K562 (cell line): ENCODE data around the gene PKD1. TPM values are rescaled to one million over a fixed set of nuclear protein-coding genes. Genes with fewer than 3 reads are reported as not detected.
A peak's percentile ranks its signal among the peaks of the same experiment; 100 is the strongest.
"Not testable (repeated sequence)": the region's sequence is repeated elsewhere in the genome, so short reads cannot be mapped to it uniquely, and the experiment has no call there.

Experiments used
- ATAC-seq: fragments of 200-7000 bp; cut with Tn5 transposase; 3 replicates; pipeline ENCODE4 v1.9.1; 2020; ENCODE audit warnings: moderate library complexity
- BruUV-seq: library from RNA; stranded (reverse); fragments of 400-500 nt; replicated peaks from 2 replicates; lab custom pipeline; 2021; lab: Mats Ljungman, UMichigan
- CTCF ChIA-PET: fragments of 300-600 bp; formaldehyde crosslinking; extraction: SDS; loops from one replicate; lab custom pipeline; 2021; ENCODE audit warnings: low intra/inter-chr PET ratio; lab: Yijun Ruan, JAX
- POLR2A ChIA-PET: fragments of 300-600, 350-650 bp; sonication (Branson Sonifier 250); formaldehyde crosslinking; extraction: SDS; loops from one replicate; lab custom pipeline; 2021; ENCODE audit warnings: antibody characterized with exemption, inconsistent platforms; lab: Yijun Ruan, JAX
- DNase-seq, 4 experiments: peaks; one replicate each; pipeline versions ENCODE4 v3.0.0 to v3.0.0-alpha.2; 2011 to 2018; ENCODE audit warnings: low spot score in 3 of 4, mixed read lengths in 3 of 4; ENCODE audit errors: extremely low read depth in 1 of 4
- FAIRE-seq: peaks from 2 replicates; lab custom pipeline; 2011; peaks lifted over from hg19 to GRCh38; lab: Jason Lieb, UNC
- H2AFZ ChIP-seq: 2 replicates; pipeline ENCODE4 v1.6.0; 2011; ENCODE audit warnings: low read depth, low read length, control low read depth, inconsistent platforms
- H3K27ac ChIP-seq: fragments of 200-600 bp; 3 replicates; pipeline ENCODE4 v1.8.0; 2011; ENCODE audit warnings: low read depth, mild to moderate bottlenecking, control low read depth, inconsistent platforms, low read length, moderate library complexity, mixed read lengths; ENCODE audit errors: extremely low read depth
- H3K27me3 ChIP-seq, 2 experiments: fragments of 300-600 bp in 1 of 2; 2 replicates in 1 of 2; 3 replicates in 1 of 2; pipeline versions ENCODE4 v1.6.0 to v1.8.0; 2011; ENCODE audit warnings: inconsistent platforms in 2 of 2, low read length in 2 of 2, mild to moderate bottlenecking in 1 of 2, mixed read lengths in 1 of 2, moderate library complexity in 1 of 2; ENCODE audit not compliant: control insufficient read depth in 2 of 2, insufficient read depth in 2 of 2
- H3K36me3 ChIP-seq: fragments of 300-600 bp; 3 replicates; pipeline ENCODE4 v1.8.0; 2011; ENCODE audit warnings: mild to moderate bottlenecking, low read length, inconsistent platforms; ENCODE audit not compliant: control insufficient read depth, insufficient read depth
- H3K4me1 ChIP-seq, 2 experiments: fragments of 200-600 bp in 1 of 2; replicated peaks in 1 of 2; 2 replicates in 1 of 2; 3 replicates in 1 of 2; pipeline versions ENCODE4 v1.5.1 to v1.8.0; 2011; ENCODE audit warnings: inconsistent platforms in 2 of 2, low read length in 2 of 2, mild to moderate bottlenecking in 1 of 2, mixed read lengths in 1 of 2, moderate library complexity in 1 of 2; ENCODE audit not compliant: control insufficient read depth in 2 of 2, insufficient read depth in 2 of 2
- H3K4me2 ChIP-seq: 2 replicates; pipeline ENCODE4 v1.6.1; 2011; ENCODE audit warnings: low read length, control low read depth, inconsistent platforms, mixed read lengths; ENCODE audit not compliant: insufficient read depth
- H3K4me3 ChIP-seq: fragments of 200-600 bp; sonication (generic), shearing (Covaris generic); 2 replicates; pipeline ENCODE4 v1.5.1; 2016; ENCODE audit warnings: control low read depth, inconsistent platforms
- H3K79me2 ChIP-seq: fragments of 200-600 bp; 3 replicates; pipeline ENCODE4 v1.8.0; 2011; ENCODE audit warnings: low read length, inconsistent platforms; ENCODE audit not compliant: control insufficient read depth, insufficient read depth
- H3K9ac ChIP-seq, 2 experiments: 2 replicates each; pipeline versions ENCODE4 v1.6.0 to v1.6.1; 2011; ENCODE audit warnings: low read depth in 2 of 2, low read length in 2 of 2, control low read depth in 1 of 2, inconsistent platforms in 1 of 2, mild to moderate bottlenecking in 1 of 2, mixed read lengths in 1 of 2; ENCODE audit not compliant: insufficient read depth in 1 of 2
- H3K9me1 ChIP-seq: one replicate; pipeline ENCODE4 v1.6.0; 2011; ENCODE audit warnings: inconsistent platforms, mild to moderate bottlenecking, low read length, moderate library complexity; ENCODE audit not compliant: control insufficient read depth, insufficient read depth
- H3K9me3 ChIP-seq: replicated peaks from 2 replicates; pipeline ENCODE4 v1.5.1; 2011; ENCODE audit warnings: low read depth, low read length, inconsistent platforms; ENCODE audit not compliant: control insufficient read depth, insufficient read depth
- H4K20me1 ChIP-seq: replicated peaks from 2 replicates; pipeline ENCODE4 v1.6.1; 2011; ENCODE audit warnings: low read length, inconsistent platforms, mixed read lengths; ENCODE audit not compliant: control insufficient read depth, insufficient read depth
- POLR2G ChIP-seq: fragments of 200-400 bp; formaldehyde crosslinking; IDR thresholded peaks from 2 replicates; pipeline ENCODE4 v1.6.1; 2017; ENCODE audit warnings: low read depth, mild to moderate bottlenecking, antibody characterized with exemption, low read length, moderate library complexity
- WGBS: fragments of 100-300 bp; shearing (Covaris generic); methylation state at CpG from one replicate; pipeline ENCODE4 v1.1.6; 2016; ENCODE audit warnings: low coverage, mixed read lengths; ENCODE audit not compliant: insufficient coverage; ENCODE audit errors: missing lambda C conversion rate; 5-methylcytosine and 5-hydroxymethylcytosine counted together
- in situ Hi-C: fragments of 300-500 bp; cut with MboI; formaldehyde crosslinking; loops from 4 replicates; pipeline ENCODE4 v1.15.0; 2018; ENCODE audit warnings: inconsistent platforms, mixed read lengths
- intact Hi-C: fragments of 100-400 bp; cut with micrococcal nuclease; formaldehyde crosslinking; loops from 2 replicates; pipeline ENCODE4 v1.14.2; 2022
- polyA plus RNA-seq, 8 experiments: library from polyadenylated mRNA; depleted of rRNA in 4 of 8; stranded (reverse) in 5 of 8; unstranded in 3 of 8; fragments of >200 nt; fragmentation: Nextera tagmentation in 2 of 8; fragmentation: Illumina TruSeq in 1 of 8; extraction: Ambion mirVana in 2 of 8; extraction: Trizol in 1 of 8; gene quantifications; 2 replicates each; pipeline versions ENCODE4 v1.2.1 to v1.2.3, GENCODE V29; 2011 to 2014; ENCODE audit warnings: inconsistent platforms in 1 of 8, missing spikeins in 1 of 8
- total RNA-seq, 7 experiments: library from RNA; depleted of rRNA in 6 of 7; stranded (reverse); fragments of >200 nt in 6 of 7; fragmentation: Illumina TruSeq in 2 of 7; extraction: Trizol in 2 of 7; gene quantifications; 2 replicates each; pipeline versions ENCODE4 v1.2.1 to v1.2.3, GENCODE V29; 2011 to 2021; ENCODE audit warnings: low replicate concordance in 1 of 7

PKD1 gene
- total and polyA plus RNA-seq, 9 of the 15 experiments (the other 6 are each of a cell fraction or from before 2014, with no cell fraction given), result 0.23 to 93.5 (median 12.6) TPM

GRCh38 chr16:2124694-2125444, 10.8 kb downstream of the PKD1 start:
- H3K27ac ChIP-seq, H2AFZ ChIP-seq, H3K36me3 ChIP-seq, FAIRE-seq, H4K20me1 ChIP-seq, in situ Hi-C loops, H3K27me3 ChIP-seq, BruUV-seq, H3K4me3 ChIP-seq, CTCF ChIA-PET, H3K9me3 ChIP-seq, H3K4me2 ChIP-seq, DNase-seq, intact Hi-C loops, H3K9me1 ChIP-seq: not testable (repeated sequence)
- WGBS, result 71% methylated on average over 15 of the region's 37 CpGs
- peaks cover 0 to 56% of the 10 kb centered on the region in 2 experiments; a peak in 4 of 5 replicates for H3K4me1 ChIP-seq
- 0 out of 2 replicates have a peak, but pooled peaks have one; percentile 2 for TF ChIP-seq POLR2G
- POLR2A ChIA-PET, result interaction anchor here (0.6 kb wide), 1 partner anchor 25 kb away, joined by 3 read pairs; no protein-coding TSS in a partner anchor
- H3K9ac ChIP-seq, result peak overlapping the region in 1 of 2 experiments; percentile 58; a peak in 1 of 4 replicates
- 0 out of 3 replicates have a peak, but pooled peaks have one; percentile 8 for ATAC-seq
- H3K79me2 ChIP-seq, result peaks cover 15% of the 10 kb centered on the region

DNA sequence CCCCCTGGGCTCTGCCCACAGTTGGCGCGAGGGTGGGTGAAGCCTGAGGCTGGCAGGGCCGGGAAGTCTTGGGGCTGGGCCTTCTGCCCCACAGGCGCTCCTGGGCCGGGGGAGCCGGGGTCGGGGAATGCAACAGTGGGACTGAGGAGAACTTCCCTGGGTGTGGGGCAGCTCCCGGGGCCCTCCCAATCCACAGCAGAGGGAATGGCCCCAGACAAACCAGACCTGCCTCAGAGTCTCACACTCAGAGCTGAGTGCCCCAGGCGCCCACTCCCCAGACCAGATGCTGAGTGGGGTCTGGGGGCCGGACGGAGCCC, 11.4 kb downstream of the PKD1 start:
- peaks cover 15% of the 10 kb centered on the region for H3K79me2 ChIP-seq
- CTCF ChIA-PET, H3K9me1 ChIP-seq, H3K9ac ChIP-seq, DNase-seq, H3K4me2 ChIP-seq, H4K20me1 ChIP-seq, H3K4me3 ChIP-seq, H2AFZ ChIP-seq, FAIRE-seq, H3K9me3 ChIP-seq, ATAC-seq, H3K36me3 ChIP-seq, intact Hi-C loops, H3K27me3 ChIP-seq, BruUV-seq, in situ Hi-C loops, H3K27ac ChIP-seq: not testable (repeated sequence)
- 86% methylated on average over 6 of the region's 11 CpGs for WGBS
- peaks cover 0 to 55% of the 10 kb centered on the region in 2 experiments; a peak in 4 of 5 replicates for H3K4me1 ChIP-seq
- POLR2A ChIA-PET, result interaction anchor here (0.6 kb wide), 1 partner anchor 26 kb away, joined by 3 read pairs; no protein-coding TSS in a partner anchor

- H3K4me2 ChIP-seq, ATAC-seq, in situ Hi-C loops, H3K27me3 ChIP-seq, DNase-seq, H3K27ac ChIP-seq, CTCF ChIA-PET, H3K9ac ChIP-seq, H3K4me3 ChIP-seq, intact Hi-C loops, H4K20me1 ChIP-seq, H2AFZ ChIP-seq, H3K9me3 ChIP-seq, FAIRE-seq, H3K9me1 ChIP-seq, BruUV-seq, H3K36me3 ChIP-seq: not testable (repeated sequence)
- Histone ChIP-seq H3K79me2 (peaks cover 15% of the 10 kb centered on the region), H3K4me1 (peaks cover 0 to 55% of the 10 kb centered on the region in 2 experiments; a peak in 4 of 5 replicates)
- POLR2A ChIA-PET, result interaction anchor here (0.6 kb wide), 1 partner anchor 26 kb away, joined by 3 read pairs; no protein-coding TSS in a partner anchor
- 85% methylated on average over 11 of the region's 27 CpGs for WGBS
Measured at GRCh38 chr16:2123706-2124376, 11.9 kb downstream of the PKD1 start.
